Amniotic epithelial cell (primary cell): Measurements from ENCODE around the gene UCK2.
A peak's percentile ranks its signal among the peaks of the same experiment; 100 is the strongest.

ENCODE experiments used
- DNase-seq: peaks from one replicate; pipeline ENCODE4 v3.0.0-alpha.2; 2010; ENCODE audit warnings: low read depth

The UCK2 gene

DNA sequence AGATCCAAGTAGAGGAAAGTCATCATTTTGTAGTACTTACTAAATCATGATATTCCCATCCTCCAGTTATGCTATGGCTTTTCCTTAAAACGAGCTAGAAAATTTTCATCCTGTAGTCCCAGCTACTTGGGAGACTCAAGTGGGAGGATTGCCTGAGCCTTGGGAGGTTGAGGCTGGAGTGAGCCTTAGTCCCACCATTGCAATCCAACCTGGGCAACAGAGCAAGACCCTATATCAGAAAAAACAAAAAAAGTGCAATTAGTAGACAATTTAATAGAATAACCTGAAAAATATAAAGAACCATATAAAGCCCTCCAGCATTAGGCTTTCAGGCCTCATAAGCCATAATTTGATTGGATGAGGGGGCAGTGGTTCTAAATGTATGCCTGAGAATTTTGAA, 6.8 kb downstream of the UCK2 start:
- DNase-seq = no peak

DNA sequence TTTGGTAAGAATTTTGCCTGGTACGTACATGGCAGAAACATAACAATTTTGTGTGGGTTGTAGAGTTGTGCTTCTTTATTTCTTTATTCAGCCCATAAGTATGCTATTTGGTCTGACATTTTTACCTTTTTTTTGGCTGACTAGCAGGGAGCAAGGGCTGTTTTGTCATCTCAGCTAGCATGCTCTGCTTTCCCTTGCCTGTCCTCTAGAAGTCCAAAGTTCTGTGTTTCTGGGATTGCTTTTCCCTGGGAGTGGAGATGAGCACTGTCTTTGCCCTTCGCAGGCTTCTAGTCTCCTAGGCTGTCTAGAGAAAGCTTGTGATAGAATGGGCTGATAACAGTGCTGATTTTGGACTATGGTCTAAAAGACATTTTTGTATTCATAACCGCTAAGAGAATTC, 7.5 kb downstream of the UCK2 start:
- no peak for DNase-seq

DNA sequence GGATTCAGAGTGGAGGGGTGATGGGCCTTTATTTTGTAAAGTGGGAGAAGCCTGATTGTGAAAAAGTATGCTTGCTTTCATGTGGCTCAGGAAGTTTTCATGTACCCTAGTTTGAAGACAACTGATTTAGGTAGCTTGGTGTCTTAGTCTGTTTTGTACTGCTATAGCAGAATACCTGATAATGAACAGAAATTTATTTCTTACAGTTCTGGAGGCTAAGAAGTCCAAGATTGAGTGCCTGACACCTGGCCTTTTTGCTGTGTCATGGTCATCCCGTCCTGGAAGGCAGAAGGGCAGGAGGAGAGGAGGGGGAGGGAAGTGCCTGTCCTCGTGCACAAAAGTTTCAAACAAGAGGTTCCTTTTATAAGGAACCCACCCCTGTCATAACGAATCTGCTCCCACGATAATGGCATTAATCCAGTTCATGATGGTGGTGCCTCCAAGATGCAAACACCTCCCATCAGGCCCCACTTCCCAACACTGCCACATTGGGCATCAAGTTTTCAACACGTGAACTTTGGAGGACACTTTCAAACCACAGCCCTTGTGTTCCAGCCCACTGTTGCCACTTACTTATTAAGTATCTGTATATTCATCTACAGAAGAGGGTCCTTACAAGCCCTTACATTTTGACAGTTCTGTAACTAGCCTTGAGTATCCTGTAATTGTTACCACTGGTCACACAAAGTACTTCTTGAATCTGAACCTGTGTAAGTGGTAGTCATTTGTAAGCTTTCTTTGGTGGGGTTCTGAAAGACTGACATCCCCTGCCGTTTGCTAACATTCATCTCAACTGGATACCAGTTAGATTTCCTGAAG, 9.5 kb downstream of the UCK2 start:
- DNase-seq = no peak

DNA sequence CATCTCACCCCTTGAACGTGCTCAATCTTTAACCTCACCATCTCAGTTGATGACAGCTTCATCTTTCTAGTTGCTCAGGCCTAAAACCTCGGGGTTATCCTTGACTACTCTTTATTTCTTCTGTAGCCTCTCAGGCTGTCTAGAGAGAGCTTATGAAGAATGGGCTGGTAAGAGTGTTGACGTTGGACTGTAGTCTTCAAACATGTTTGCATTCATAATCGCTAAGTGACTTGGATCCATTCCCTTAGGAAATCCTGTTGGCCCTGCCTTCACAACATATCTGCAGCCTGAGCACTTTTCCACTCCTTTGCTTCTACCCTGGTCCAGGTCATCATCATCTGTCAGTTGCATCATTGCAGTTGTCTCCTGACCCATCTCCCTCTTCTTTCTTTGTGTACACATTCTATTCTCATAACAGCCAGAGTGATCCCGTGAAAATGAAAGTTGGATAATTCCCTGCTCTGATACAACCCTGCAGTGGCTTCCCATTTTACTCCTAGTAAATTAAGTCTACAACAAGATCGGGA, 10.5 kb downstream of the UCK2 start:
- no peak for DNase-seq

DNA sequence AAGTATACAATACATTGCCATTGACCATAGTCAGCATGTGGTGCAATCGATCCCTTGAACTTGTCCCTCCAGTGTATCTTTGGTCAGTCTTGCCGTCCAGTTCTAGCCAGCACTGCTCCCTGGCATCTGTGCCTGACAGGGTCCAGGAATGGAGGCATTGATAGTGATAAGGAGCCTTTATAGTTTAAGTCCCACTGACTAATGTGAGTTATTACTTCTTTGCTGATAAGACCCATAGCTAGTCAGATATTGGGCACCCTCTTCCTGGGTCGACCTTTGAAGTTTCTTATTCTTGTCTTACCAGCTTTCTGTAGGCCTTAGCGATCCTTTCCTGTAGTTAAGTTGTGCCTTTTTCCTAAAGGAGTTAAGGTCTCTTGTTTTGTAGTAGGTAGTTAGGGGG, 13.0 kb downstream of the UCK2 start:
- DNase-seq = peak; percentile 27

DNA sequence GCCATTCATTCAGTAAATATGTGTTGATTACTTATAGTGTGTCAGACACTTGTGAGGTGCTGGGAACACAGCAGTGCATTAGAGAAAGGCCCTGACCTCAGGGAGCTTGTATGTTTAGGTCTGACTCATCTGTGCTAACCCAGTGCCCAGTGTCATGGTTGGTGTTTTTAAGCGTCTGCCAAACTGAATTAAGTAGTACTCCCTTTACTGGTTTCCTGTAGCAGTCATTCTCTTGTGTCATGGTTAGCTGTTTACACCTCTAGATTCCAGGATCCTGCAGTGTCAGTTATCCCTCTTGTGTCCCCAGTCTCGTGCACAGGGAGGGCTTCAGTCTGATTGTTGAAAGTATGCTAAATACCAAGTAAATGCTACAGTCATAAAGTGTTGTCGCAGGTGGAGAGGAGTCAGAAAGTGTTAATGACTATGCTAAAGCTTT, 14.2 kb downstream of the UCK2 start:
- peak; percentile 43 for DNase-seq

DNA sequence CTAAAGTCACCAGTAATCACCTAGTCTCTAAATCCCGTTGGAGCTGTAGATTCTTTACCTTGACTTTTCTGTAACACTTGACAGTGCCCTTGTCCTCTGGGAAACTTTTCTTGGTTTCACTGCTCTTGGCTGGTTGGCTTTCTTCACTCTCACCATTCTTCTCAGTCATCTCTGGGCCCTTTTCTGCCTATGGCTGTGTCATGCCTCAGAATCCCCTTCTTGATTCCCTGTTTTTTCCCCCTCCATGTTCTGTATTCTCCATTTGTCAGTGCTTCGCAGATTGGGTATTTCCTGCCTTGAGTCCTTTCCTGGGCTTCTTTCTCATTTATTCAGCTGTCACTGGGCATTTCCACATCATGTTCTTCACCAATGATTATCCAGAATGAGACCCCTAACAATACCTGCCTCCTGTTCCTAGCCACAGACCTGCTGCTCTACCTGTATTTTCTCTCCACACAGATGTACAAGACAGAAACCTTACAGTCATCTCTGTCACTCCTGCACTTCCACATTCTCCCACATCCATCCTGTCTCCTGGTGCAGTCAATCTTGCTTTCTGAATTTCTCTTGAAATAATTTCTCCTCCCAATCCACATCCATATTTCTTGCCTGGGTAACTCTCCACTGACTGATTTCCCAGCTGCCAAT, 14.7 kb downstream of the UCK2 start:
- no peak for DNase-seq

DNA sequence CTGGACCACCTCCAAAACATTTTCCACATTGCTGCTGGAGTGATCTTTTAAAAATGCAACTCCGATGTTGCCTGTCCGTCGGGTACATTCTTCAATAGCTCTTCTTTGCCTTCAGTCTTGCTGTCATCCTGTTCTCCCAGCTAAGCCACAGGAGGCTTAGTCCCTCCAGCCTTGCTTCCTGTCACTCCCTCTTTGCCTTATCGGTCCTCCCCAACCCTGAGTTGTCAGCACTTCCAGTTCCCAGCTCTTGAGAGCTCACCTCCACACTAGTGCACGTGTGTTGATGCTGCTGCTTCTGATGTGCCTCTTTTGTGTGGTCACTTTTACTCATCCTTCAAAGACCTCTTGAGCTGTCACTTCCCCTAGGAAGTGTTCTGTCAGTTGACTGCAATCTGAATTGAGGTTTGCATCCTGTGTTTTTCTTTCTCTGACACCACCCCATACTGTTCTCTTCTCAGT, 15.3 kb downstream of the UCK2 start:
- peak; percentile 52 for DNase-seq

DNA sequence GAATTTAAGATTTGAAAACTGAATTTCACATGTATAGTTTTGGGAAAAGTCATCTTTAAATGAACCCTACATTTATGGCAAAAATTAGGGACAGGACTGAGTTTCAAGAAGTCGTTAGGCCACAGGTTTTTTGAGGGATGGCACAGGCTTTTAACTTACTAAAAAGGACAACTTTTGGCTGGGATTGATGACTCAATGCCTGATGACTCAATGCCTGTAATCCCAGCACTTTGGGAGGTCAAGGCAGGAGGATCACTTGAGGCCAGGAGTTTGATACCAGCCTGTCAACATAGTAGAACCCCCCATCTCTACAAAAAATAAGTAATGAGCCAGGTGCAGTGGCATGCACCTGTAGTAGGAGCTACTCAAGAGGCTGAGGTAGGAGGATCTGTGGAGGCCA, 15.9 kb downstream of the UCK2 start:
- no peak for DNase-seq

DNA sequence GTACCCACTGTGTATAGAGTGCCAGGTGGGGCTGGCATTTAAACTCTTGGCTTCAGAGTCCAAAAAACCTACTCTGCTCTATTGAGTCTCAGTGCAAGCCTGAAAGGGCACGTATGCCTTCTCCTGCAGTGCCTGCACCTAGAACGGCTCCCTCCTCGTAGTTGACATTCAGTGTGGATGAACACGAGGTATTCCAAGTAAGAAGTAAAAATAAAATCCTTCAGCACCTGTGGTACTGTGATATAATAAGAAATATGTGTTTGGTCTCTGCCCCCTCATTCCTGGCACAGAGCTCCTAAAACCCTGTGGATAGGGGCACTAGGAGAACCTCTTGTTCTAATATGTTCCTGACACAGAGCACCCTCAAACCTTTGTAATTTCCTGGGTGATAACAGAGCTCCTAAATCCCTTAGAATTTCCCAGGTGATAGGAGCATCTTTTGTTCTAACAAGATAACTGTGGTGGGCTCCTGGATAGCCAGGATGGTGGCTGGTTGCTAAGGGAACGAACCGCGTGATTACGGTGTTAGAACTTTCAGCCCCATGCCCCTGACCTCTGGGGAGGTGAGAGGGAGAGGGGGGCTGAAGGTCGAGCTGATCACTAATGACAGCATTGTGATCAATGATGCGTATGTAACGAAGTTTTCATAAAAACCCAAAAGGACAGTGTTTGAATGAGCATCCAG, 16.8 kb downstream of the UCK2 start:
- DNase-seq = no peak

DNA sequence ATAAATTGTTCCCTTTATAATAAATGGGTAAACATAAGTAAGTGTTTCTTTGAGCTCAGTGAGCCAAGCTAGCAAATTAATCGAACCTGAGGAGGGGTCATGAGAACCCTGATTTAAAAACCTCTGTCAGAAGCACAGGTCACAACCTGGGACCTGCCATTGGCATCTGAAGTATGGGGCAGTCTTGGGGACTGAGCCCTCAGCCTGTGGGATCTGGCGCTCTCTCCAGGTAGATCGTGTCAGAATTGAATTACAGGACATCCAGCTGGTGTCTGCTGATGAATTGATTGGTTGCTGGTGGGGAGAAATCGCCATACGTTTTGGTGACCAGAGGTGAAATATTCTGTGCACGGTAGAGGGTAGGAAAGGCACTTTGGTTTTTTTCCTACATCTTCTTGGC, 17.5 kb downstream of the UCK2 start:
- DNase-seq = no peak

DNA sequence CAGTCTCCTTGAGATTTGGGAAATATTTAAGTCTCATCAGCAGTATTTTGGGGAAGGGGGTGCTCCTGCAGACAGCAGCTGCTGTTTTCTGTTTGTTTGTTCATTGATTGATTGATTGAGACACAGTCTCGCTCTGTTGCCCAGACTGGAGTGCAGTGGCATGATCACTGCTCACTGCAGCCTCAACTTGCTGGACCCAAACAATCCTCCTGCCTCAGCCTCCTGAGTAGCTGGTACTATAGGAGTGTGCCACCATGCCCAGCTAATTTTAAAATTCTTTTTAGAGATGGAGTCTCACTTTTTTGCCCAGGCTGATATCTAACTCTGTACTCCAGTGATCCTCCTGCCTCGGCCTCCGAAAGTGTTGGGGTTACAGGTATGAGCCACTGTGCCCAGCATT, 18.2 kb downstream of the UCK2 start:
- DNase-seq = no peak

DNA sequence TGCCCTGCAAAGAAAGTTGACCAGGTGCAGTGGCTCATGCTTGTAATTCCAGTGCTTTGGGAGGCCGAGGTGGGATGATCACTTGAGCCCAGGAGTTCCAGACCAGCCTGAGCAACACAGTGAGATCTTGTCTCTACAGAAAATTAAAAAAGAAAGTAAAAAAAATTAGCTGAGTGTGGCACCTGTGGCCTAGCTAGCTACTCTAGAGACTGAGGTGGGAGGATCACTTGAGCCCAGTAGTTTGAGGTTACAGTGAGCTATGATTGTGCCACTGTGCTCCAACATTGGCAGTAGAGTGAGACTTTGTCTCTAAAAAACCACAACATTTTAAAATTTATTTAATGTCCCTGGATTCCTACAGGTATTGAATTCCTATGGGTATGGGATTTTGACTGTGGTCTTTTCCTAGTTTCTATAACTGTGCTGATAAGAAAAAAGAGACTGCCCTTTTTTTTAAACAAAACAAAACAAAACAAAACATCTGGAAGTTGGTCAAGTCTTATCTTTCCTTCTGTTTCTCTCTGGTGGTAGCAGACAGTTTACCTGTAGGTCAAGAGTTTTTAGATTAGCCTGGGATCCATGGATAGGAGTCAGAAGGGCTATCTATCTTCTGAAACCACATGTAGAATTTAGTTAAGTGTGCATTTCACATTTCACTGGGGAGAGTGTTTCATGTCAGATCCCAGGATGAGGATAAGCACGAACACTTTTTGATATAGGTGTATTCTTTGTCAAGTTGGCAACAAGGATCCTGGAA, 18.8 kb downstream of the UCK2 start:
- DNase-seq = no peak

DNA sequence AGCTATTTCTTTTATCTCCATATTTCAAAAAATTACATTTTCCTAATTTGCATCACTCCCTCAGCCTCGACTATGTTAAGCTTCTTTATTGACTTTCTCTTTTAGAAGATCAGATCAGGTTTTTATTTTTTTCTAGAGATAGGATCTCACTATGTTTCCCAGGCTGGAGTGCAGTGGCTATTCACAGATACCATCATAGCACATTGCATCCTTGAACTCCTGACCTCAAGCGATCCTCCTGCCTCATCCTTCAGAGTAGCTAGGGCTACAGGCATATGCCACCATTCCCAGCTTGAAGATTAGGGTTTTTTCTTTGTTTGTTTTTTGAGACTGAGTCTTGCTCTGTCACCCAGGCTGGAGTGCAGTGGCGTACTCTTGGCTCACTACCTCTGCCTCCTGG, 20.1 kb downstream of the UCK2 start:
- DNase-seq = no peak

DNA sequence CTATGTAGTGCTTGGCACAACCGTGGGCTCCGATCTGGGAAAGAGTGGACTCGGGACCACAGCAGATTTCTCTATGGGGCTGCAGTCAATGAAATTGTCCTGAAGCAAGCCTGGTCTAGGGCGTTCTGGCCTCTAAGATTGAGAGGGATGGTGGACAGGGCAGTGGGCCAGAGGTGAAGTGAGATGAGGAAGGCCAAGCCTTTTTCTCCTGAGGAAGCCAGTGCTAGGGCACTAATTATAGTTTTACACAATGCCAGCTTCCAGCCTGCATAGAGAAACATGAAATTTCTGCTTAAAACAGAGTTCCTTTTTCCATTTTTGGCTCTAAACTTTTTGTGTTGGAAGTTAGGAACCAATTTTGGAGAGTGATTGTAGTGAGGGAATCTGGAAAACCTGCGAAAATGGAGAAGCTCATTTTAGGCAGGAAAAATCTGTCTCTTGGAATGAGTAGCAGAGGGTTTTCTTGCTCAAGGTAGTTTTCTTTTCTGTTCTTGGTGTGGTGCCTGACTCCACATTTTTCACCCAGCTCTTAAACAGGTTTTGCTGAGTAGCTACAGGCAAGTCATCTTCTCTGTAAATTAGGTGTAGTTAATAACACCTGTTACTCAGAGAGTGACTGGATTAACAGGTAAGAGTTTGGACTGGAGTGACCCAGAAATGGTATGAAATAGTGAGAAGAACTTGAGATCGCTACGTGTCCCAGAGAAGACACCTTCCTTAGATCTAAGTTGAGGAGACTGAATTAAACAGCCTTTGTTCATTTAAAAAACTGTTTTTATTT, 22.1 kb downstream of the UCK2 start:
- no peak for DNase-seq

DNA sequence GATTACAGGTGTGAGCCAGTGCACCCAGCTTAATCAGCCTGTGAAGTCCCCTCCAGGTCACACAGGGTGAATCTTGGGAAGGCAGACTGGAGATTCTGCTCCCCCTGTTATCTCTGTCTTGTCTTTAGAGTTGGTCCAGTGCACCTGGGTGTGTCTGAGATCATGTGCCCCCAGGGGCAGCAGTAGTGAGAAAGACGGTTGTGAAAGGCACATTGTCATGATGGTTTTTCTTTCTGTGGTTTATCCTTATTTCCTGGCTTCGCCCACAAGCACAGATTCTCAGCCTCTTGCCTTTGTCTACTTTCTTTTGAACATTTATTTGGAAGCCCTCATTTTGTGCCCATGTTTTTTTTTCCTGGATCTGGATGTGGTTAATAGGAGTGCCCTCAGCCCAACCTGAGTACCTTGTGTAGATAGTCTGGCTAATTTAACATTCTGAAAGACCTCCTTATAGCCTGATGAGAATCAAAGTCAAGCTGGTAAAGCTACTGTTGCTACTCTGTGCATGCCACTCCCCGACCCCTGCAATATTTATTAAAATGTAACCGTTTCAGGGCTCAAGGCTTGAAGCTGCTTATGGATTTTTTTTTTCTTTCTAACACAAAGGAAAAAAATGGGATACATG, 23.7 kb downstream of the UCK2 start:
- DNase-seq = peak; percentile 59

DNA sequence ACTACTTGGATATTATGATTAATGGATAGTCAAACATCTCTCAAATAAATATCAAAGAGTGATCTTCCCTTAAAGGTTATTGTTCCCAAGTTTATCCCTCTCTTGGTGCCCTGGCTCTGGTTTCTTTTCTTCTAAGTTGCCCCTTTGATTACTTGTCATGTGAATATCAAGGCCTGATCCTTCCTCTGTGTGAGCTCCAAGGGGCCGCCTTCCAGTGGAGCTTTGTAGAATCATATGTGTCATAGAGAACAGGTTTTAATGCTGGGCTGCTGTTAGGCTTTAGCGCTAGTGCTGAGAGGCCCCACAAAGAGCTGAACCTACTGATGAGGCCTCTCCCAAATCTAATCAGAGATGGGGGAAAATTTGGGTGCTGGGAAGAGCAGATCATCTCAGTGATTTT, 25.5 kb downstream of the UCK2 start:
- no peak for DNase-seq

DNA sequence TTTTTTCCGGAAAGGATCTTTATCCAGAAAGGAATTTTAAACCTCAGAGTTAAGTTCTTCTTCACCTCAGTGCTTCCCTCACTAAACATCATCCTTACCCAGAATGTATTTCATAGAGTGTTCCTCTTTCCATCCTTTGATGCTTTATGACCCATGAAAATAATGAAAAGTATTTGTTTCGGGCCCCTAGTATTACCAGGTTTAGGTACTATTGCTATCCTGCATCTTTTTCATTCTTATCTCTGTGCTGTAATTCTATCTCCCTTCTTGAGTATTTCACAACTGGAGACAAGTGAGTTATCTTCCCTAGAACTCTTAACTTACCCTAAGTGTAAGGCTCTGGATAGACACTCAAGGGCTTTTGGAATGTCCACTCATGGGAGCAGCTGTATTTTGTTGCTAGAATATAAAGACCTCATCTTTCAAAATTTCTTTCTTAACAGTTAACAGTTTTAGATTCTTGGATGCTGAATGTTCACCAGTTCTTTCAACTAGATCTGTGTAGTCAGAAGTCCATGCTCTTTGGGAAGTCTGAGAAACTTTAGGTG, 26.2 kb downstream of the UCK2 start:
- peak; percentile 77 for DNase-seq

DNA sequence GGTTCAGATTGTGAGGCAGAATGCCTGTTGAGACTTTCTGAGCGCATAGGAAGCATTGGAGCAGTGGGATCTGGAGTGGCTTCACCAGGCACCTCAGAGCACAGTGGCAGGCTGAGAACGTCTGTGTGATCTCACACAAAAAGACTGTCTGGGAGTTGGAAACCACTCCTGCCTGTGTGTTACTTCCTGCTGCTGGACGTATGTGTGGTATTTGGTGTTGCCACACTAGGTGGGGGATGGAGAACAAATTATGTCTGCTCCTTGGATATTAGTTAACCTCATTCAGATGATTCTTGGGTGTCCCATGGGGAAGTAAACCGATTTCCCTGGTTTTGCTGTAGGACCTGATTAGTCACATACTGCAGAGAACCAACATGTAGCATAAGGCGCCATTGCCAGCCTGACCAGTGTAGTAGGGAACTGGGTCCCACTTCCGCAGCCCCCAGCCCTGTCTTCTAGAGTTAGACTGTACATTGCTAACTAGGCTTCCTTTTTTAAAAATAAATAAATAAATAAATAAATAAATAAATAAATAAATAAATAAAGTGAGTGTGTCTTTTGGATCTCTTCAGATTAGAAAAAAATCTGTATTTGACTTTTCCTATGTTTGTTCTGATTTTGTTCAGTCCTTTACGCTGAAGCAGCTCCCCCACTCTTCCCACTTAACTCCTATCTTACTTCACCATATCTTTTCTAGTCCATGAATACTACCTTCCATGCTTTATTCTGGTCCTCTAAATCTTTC, 26.9 kb downstream of the UCK2 start:
- peak; percentile 98 for DNase-seq
